ENCODE results near the gene HPGDS.

Gene HPGDS

GRCh38 chr4:94375364-94375763 is 32.7 kb upstream of the HPGDS start:
- no peak for DNase-seq (ENCODE audit: low read depth, low spot score)
- no peak overlapping the region for H3K4me3 ChIP-seq (ENCODE audit: low read depth, low read length)
- CTCF ChIA-PET, result no interaction called here
- TF ChIP-seq CTCF (IDR thresholded peaks at IDR 0.05; ENCODE audit: insufficient read depth, low read length, missing control alignments), result no peak
- POLR2A ChIA-PET, result no interaction called here

GRCh38 chr4:94373752-94374151 is 31.1 kb upstream of the HPGDS start:
- no peak for DNase-seq (ENCODE audit: low read depth, low spot score)
- CTCF ChIA-PET, result no interaction called here
- POLR2A ChIA-PET, result no interaction called here
- H3K4me3 ChIP-seq (ENCODE audit: low read depth, low read length), result no peak overlapping the region
- TF ChIP-seq CTCF (IDR thresholded peaks at IDR 0.05; ENCODE audit: insufficient read depth, low read length, missing control alignments), result no peak

GRCh38 chr4:94372991-94373390 is 30.4 kb upstream of the HPGDS start:
- DNase-seq (ENCODE audit: low read depth, low spot score), result no peak
- POLR2A ChIA-PET, result no interaction called here
- TF ChIP-seq CTCF (IDR thresholded peaks at IDR 0.05; ENCODE audit: insufficient read depth, low read length, missing control alignments), result no peak
- CTCF ChIA-PET, result no interaction called here
- no peak overlapping the region for H3K4me3 ChIP-seq (ENCODE audit: low read depth, low read length)

- no peak for TF ChIP-seq CTCF (IDR thresholded peaks at IDR 0.05; ENCODE audit: insufficient read depth, low read length, missing control alignments)
- CTCF ChIA-PET, result no interaction called here
- POLR2A ChIA-PET, result no interaction called here
- no peak for DNase-seq (ENCODE audit: low read depth, low spot score)
- H3K4me3 ChIP-seq (ENCODE audit: low read depth, low read length), result no peak overlapping the region
Measured at GRCh38 chr4:94372228-94372978, 29.8 kb upstream of the HPGDS start.

GRCh38 chr4:94371290-94371689 is 28.7 kb upstream of the HPGDS start:
- no peak for TF ChIP-seq CTCF (IDR thresholded peaks at IDR 0.05; ENCODE audit: insufficient read depth, low read length, missing control alignments)
- CTCF ChIA-PET, result no interaction called here
- H3K4me3 ChIP-seq (ENCODE audit: low read depth, low read length), result no peak overlapping the region
- POLR2A ChIA-PET, result no interaction called here
- no peak for DNase-seq (ENCODE audit: low read depth, low spot score)

GRCh38 chr4:94370533-94371254 is 28.1 kb upstream of the HPGDS start:
- no peak for DNase-seq (ENCODE audit: low read depth, low spot score)
- POLR2A ChIA-PET, result no interaction called here
- no peak overlapping the region for H3K4me3 ChIP-seq (ENCODE audit: low read depth, low read length)
- CTCF ChIA-PET, result interaction anchor here (1.0 to 1.7 kb wide), 2 partner anchors 19 to 20 kb away, joined by 3 to 4 read pairs; no protein-coding TSS in a partner anchor
- TF ChIP-seq CTCF (IDR thresholded peaks at IDR 0.05; ENCODE audit: insufficient read depth, low read length, missing control alignments), result no peak
